Measurements from ENCODE around the gene TCOF1.

TCOF1 gene

GRCh38 chr5:150340614-150341255 is 16.8 kb upstream of the TCOF1 start:
- DNase-seq (ENCODE audit: low read depth), result no peak
- TF ChIP-seq CTCF (IDR thresholded peaks at IDR 0.05; ENCODE audit: control insufficient read depth, insufficient read depth, low read depth, low read length, missing control alignments), result no peak
- H3K4me3 ChIP-seq (ENCODE audit: control insufficient read depth, low read depth, low read length), result no peak overlapping the region

DNA sequence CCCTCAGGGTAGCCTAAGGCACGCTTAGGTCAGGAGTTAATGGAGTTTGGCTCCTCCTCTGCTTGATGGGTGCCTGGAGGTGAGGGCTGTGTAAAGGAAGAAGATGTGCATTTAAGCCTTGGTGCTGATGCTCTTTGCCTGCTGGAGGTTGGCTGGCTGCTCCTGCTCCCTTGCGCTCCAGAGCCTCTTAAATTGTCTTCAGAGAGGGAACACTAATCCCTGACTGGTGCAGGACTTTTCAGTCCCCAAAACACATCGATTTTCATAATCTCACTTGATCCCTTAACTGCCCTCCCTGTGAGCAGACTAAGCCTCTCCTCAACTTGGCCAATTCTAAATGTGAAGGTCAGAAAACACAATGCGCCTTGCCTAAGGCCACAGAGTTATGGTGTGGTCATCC is 16.2 kb upstream of the TCOF1 start:
- no peak for TF ChIP-seq CTCF (IDR thresholded peaks at IDR 0.05; ENCODE audit: control insufficient read depth, insufficient read depth, low read depth, low read length, missing control alignments)
- no peak overlapping the region for H3K4me3 ChIP-seq (ENCODE audit: control insufficient read depth, low read depth, low read length)
- DNase-seq (ENCODE audit: low read depth), result no peak

- H3K4me3 ChIP-seq (ENCODE audit: control insufficient read depth, low read depth, low read length), result no peak overlapping the region
- no peak for TF ChIP-seq CTCF (IDR thresholded peaks at IDR 0.05; ENCODE audit: control insufficient read depth, insufficient read depth, low read depth, low read length, missing control alignments)
- DNase-seq (ENCODE audit: low read depth), result no peak
Observed at GRCh38 chr5:150341989-150342388, 15.5 kb upstream of the TCOF1 start.

DNA sequence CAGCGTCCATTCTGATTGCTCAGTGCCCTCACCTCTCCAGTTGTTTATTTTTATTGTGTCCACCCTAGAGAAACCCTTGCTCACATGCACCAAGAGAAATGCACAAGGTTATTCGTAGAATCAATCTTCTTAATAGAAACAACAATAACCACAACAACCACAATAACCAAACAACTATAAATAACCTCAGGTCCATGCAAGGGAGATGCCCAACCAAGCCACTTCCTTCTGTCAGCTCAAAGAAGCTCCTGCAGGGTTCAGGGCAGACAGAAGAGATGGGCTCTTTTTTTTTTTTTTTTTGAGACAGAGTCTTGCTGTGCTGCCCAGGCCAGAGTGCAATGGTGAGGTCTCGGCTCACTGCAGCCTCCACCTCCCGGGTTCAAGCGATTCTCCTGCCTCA is 14.9 kb upstream of the TCOF1 start:
- H3K4me3 ChIP-seq (ENCODE audit: control insufficient read depth, low read depth, low read length), result no peak overlapping the region
- TF ChIP-seq CTCF (IDR thresholded peaks at IDR 0.05; ENCODE audit: control insufficient read depth, insufficient read depth, low read depth, low read length, missing control alignments), result no peak
- no peak for DNase-seq (ENCODE audit: low read depth)

DNA sequence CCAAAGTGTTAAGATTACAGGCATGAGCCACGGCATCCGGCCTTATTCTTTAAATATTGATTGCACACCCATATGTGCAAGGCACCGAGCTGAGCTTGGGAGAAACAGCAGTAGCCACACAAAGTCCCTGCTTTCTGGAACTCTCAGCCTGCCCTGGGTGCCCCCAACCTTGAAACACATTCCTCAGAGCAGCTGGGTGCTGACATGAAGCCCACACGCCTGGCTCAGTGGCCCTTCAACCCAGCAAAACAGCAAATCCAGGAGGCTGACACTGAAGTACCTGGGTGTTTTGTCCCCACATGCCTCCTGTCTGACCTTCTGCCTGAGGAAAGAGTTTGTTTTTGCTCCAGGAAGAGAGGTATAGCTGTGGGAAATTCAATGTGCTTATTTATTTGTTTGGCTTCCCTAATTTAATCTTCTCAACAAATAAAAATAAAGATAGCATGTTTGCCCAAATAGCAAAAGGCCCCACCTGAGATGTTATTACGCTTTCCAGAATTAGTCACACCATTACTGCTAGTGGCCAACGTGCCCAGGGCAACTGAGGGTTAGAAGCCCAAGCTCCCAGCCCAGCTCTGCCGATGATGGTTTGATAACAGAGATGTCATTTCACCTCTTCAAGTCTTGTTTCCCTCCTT is 13.4 kb upstream of the TCOF1 start:
- no peak overlapping the region for H3K4me3 ChIP-seq (ENCODE audit: control insufficient read depth, low read depth, low read length)
- TF ChIP-seq CTCF (IDR thresholded peaks at IDR 0.05; ENCODE audit: control insufficient read depth, insufficient read depth, low read depth, low read length, missing control alignments), result no peak
- DNase-seq (ENCODE audit: low read depth), result no peak

GRCh38 chr5:150345716-150346115 is 11.8 kb upstream of the TCOF1 start:
- no peak overlapping the region for H3K4me3 ChIP-seq (ENCODE audit: control insufficient read depth, low read depth, low read length)
- DNase-seq (ENCODE audit: low read depth), result no peak
- no peak for TF ChIP-seq CTCF (IDR thresholded peaks at IDR 0.05; ENCODE audit: control insufficient read depth, insufficient read depth, low read depth, low read length, missing control alignments)

Measured in AG09309 (cell line).